Measurements from ENCODE around the gene VPS35.

The VPS35 gene

DNA sequence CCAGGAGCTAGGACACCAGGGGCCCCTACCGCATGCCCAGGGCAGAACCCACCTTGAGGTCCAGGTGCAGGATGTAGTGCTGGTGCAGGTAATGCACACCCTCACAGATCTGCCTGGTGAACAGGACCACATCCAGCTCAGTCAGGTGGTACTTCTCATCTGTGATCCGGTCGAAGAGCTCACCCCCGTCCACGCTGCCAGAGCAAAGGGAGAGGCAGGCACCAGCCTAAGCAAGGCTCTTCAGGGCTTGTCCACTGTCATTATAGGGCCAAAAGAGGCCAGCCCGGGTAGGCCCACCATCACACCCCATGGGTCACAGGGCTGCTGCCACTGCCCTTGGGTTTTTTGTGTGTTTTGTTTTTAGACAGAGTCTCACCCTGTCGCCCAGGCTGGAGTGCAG is 38.2 kb upstream of the VPS35 start:
- DNase-seq (ENCODE audit: low read depth, low spot score), result no peak
- CTCF ChIA-PET, result no interaction called here
- POLR2A ChIA-PET, result no interaction called here
- TF ChIP-seq, protein P1, sequence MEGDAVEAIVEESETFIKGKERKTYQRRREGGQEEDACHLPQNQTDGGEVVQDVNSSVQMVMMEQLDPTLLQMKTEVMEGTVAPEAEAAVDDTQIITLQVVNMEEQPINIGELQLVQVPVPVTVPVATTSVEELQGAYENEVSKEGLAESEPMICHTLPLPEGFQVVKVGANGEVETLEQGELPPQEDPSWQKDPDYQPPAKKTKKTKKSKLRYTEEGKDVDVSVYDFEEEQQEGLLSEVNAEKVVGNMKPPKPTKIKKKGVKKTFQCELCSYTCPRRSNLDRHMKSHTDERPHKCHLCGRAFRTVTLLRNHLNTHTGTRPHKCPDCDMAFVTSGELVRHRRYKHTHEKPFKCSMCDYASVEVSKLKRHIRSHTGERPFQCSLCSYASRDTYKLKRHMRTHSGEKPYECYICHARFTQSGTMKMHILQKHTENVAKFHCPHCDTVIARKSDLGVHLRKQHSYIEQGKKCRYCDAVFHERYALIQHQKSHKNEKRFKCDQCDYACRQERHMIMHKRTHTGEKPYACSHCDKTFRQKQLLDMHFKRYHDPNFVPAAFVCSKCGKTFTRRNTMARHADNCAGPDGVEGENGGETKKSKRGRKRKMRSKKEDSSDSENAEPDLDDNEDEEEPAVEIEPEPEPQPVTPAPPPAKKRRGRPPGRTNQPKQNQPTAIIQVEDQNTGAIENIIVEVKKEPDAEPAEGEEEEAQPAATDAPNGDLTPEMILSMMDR (IDR thresholded peaks at IDR 0.05; ENCODE audit: insufficient read depth, low read length, missing control alignments), result no peak
- no peak overlapping the region for H3K4me3 ChIP-seq (ENCODE audit: low read depth, low read length)

DNA sequence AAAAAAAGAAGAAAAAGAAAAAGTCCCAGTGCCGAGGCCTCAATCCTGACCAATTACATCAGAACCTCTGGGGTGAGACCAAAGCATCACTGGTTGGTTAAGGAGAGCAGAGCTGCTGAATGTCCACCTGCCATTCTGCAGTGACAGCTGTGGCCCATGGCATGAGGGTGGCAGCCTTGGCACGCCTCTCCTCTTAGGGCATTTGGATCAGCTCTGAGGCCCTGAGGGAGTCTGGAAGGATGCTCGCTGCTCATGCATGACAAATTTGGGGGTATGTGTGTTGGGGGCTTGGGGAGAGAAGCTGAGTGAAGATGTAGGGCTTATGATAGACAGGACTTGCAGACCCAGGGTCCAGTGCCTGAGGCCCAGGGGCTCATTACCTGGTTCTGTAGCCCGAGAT is 32.9 kb upstream of the VPS35 start:
- H3K4me3 ChIP-seq (ENCODE audit: low read depth, low read length), result no peak overlapping the region
- ChIA-PET POLR2A (no interaction called here), CTCF (interaction anchor here (1.5 kb wide), 1 partner anchor 22 kb away, joined by 3 read pairs; no protein-coding TSS in a partner anchor)
- TF ChIP-seq, protein P1 (IDR thresholded peaks at IDR 0.05; ENCODE audit: insufficient read depth, low read length, missing control alignments), result no peak
- no peak for DNase-seq (ENCODE audit: low read depth, low spot score)

DNA sequence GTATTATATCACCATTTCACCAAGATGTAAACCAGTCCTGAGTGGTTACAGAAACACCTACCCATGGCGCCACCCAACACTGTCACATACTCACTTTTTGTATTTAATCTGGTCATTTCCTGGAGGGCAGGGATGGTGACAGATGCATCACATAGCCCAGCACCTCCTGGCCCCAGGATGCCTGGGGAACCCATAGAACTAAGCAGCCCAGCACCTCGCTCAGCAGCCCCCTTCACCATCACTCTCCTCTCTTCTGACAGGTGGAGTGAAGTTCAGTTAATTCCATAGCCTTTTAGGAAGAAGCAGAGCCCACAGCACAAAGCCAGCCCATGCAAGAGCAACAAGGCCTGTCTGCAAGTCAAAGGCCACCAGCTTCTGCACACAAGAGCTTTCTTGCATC is 31.6 kb upstream of the VPS35 start:
- POLR2A ChIA-PET, result no interaction called here
- CTCF ChIA-PET, result interaction anchor here (0.8 to 1.5 kb wide), 2 partner anchors 23 to 80 kb away, joined by 3 read pairs; no protein-coding TSS in a partner anchor
- DNase-seq (ENCODE audit: low read depth, low spot score), result no peak
- H3K4me3 ChIP-seq (ENCODE audit: low read depth, low read length), result no peak overlapping the region
- TF ChIP-seq, protein P1 (IDR thresholded peaks at IDR 0.05; ENCODE audit: insufficient read depth, low read length, missing control alignments), result no peak

DNA sequence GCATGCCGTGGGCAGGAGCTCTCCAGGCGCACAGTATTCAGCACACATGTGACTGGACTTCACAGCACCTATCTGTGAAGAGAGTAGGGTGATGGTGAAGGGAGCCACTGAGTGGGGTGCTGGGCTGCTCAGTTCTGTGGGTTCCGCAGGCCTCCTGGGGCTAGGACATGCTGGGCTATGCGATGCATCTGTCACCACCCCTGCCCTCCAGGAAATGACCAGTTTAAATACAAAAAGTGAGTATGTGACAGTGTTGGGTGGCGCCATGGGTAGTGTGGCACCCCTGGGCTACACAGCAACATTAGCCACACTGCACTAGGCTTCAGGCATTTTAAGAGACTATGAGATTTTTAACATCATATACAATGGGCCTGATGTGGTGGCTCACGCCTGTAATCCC is 30.6 kb upstream of the VPS35 start:
- no peak for DNase-seq (ENCODE audit: low read depth, low spot score)
- no peak overlapping the region for H3K4me3 ChIP-seq (ENCODE audit: low read depth, low read length)
- TF ChIP-seq, protein P1 (IDR thresholded peaks at IDR 0.05; ENCODE audit: insufficient read depth, low read length, missing control alignments), result no peak
- ChIA-PET POLR2A (interaction anchor here (0.6 kb wide), 1 partner anchor 10 kb away, joined by 4 read pairs; no protein-coding TSS in a partner anchor), CTCF (interaction anchor here (0.8 kb wide), 1 partner anchor 67 kb away, joined by 3 read pairs; no protein-coding TSS in a partner anchor)

DNA sequence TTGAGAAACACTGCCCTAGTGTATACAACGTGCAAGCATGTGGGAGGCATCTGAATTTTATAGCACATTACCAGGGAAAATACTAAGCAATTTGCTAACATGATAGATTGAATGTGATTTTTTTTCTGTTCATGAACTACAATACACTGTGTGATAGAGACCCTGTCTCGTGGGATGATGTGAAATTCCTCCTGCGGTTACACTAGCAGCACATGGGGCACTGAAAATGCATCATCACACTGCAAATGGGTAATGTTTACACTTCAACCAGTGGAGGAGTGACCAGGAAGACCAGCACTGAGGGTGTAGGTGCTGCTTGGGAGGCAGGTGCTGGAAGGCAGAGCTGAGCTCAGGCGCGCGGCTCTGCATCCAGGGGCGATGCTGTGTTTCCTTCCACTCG is 29.2 kb upstream of the VPS35 start:
- POLR2A ChIA-PET, result no interaction called here
- CTCF ChIA-PET, result no interaction called here
- H3K4me3 ChIP-seq (ENCODE audit: low read depth, low read length), result no peak overlapping the region
- DNase-seq (ENCODE audit: low read depth, low spot score), result no peak
- TF ChIP-seq, protein P1 (IDR thresholded peaks at IDR 0.05; ENCODE audit: insufficient read depth, low read length, missing control alignments), result no peak

DNA sequence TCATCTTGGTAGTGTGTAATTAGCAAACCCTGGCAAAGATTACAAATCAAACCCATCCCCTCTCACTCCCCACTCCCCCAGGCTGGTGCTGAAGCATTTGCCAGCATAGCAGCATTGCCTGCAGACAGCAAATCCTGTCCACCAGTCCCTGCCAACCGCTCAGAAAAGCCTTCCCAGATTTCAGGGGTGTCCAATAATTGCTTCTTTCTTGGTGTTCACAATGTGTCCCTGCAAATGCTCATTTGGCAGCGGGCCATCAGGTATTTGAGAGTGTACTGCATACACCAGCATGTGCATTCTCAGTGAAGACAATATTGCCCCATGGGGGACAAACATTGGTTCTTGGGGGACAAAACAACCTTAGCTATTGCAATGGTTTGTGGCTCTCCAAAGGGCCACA is 28.7 kb upstream of the VPS35 start:
- ChIA-PET CTCF (no interaction called here), POLR2A (no interaction called here)
- H3K4me3 ChIP-seq (ENCODE audit: low read depth, low read length), result no peak overlapping the region
- TF ChIP-seq, protein P1 (IDR thresholded peaks at IDR 0.05; ENCODE audit: insufficient read depth, low read length, missing control alignments), result no peak
- DNase-seq (ENCODE audit: low read depth, low spot score), result no peak

All from AG04449 (cell line).